HUES48 (cell line): ENCODE data around the gene FGD3.
"Not testable (repeated sequence)": the region's sequence is repeated elsewhere in the genome, so short reads cannot be mapped to it uniquely, and the experiment has no call there.

Experiments
- H3K27ac ChIP-seq: one replicate; pipeline ENCODE4 v1.7.0; 2013; ENCODE audit warnings: low read depth, low read length, inconsistent platforms
- H3K27me3 ChIP-seq: 2 replicates; pipeline ENCODE4 v1.6.1; 2013; ENCODE audit warnings: mild to moderate bottlenecking, low read length; ENCODE audit not compliant: control insufficient read depth, insufficient read depth
- H3K36me3 ChIP-seq: 2 replicates; pipeline ENCODE4 v1.6.1; 2013; ENCODE audit warnings: low read length; ENCODE audit not compliant: control insufficient read depth, insufficient read depth
- H3K4me1 ChIP-seq: 2 replicates; pipeline ENCODE4 v1.6.1; 2013; ENCODE audit warnings: mild to moderate bottlenecking, low read length; ENCODE audit not compliant: control insufficient read depth, insufficient read depth
- H3K4me3 ChIP-seq: 2 replicates; pipeline ENCODE4 v1.5.1; 2013; ENCODE audit warnings: mild to moderate bottlenecking, low read depth, low read length
- H3K9ac ChIP-seq: 2 replicates; pipeline ENCODE4 v1.6.1; 2013; ENCODE audit warnings: mild to moderate bottlenecking, low read depth, low read length, moderate library complexity
- H3K9me3 ChIP-seq: 2 replicates; pipeline ENCODE4 v1.6.1; 2013; ENCODE audit warnings: low read length; ENCODE audit not compliant: control insufficient read depth, insufficient read depth

FGD3 gene

GRCh38 chr9:92947268-92948037 is at the start of gene FGD3:
TSS of gene FGD3 (plus strand) at chr9:92947523. CDS start at chr9:92976257, 28,734 bp downstream.
- no peaks in the 10 kb centered on the region; the same call in 1 of the 2 replicates for H3K9me3 ChIP-seq
- H3K27ac ChIP-seq = no peak within 1 kb of the TSS
- H3K36me3 ChIP-seq = no peaks in the 10 kb centered on the region
- peaks cover 25% of the 10 kb centered on the region for H3K27me3 ChIP-seq
- H3K9ac ChIP-seq = no peak within 1 kb of the TSS
- peak within 1 kb of the TSS; percentile 58 for H3K4me3 ChIP-seq
- H3K4me1 ChIP-seq = peaks cover 11% of the 10 kb centered on the region

- not testable (repeated sequence) for H3K4me1 ChIP-seq
These were observed 42.2 kb upstream of the FGD3 start for GRCh38 chr9:92905137-92905536.

GRCh38 chr9:92911511-92912475 is 35.5 kb upstream of the FGD3 start:
- no peaks in the 10 kb centered on the region for H3K4me1 ChIP-seq
- H3K27ac ChIP-seq = no peak overlapping the region
- no peaks in the 10 kb centered on the region for H3K36me3 ChIP-seq
- H3K4me3 ChIP-seq = no peak overlapping the region
- H3K27me3 ChIP-seq = no peaks in the 10 kb centered on the region
- no peaks in the 10 kb centered on the region for H3K9me3 ChIP-seq
- no peak overlapping the region for H3K9ac ChIP-seq

More at GRCh38 chr9:92905137-92905536, 42.2 kb upstream of the FGD3 start:
- not testable (repeated sequence) for H3K27ac ChIP-seq, H3K27me3 ChIP-seq, H3K9ac ChIP-seq, H3K9me3 ChIP-seq, H3K4me3 ChIP-seq, H3K36me3 ChIP-seq

- Histone ChIP-seq H3K9me3 (no peaks in the 10 kb centered on the region), H3K4me1 (no peaks in the 10 kb centered on the region), H3K27ac (no peak overlapping the region), H3K36me3 (no peaks in the 10 kb centered on the region), H3K4me3 (no peak overlapping the region), H3K27me3 (no peaks in the 10 kb centered on the region), H3K9ac (no peak overlapping the region)
These were observed 30.0 kb upstream of the FGD3 start for GRCh38 chr9:92917176-92917800.

- no peak overlapping the region for H3K27ac ChIP-seq
- no peaks in the 10 kb centered on the region for H3K36me3 ChIP-seq
- H3K4me3 ChIP-seq = no peak overlapping the region
- no peak overlapping the region for H3K9ac ChIP-seq
- no peaks in the 10 kb centered on the region for H3K27me3 ChIP-seq
- H3K4me1 ChIP-seq = no peaks in the 10 kb centered on the region
- no peaks in the 10 kb centered on the region for H3K9me3 ChIP-seq
These were observed 26.9 kb upstream of the FGD3 start for GRCh38 chr9:92920437-92920836.

- no peaks in the 10 kb centered on the region for H3K4me1 ChIP-seq
- no peak overlapping the region for H3K27ac ChIP-seq
- no peak overlapping the region for H3K9ac ChIP-seq
- no peaks in the 10 kb centered on the region for H3K27me3 ChIP-seq
- no peaks in the 10 kb centered on the region for H3K36me3 ChIP-seq
- no peaks in the 10 kb centered on the region for H3K9me3 ChIP-seq
- H3K4me3 ChIP-seq = no peak overlapping the region
These were observed 15.7 kb upstream of the FGD3 start for GRCh38 chr9:92931606-92932005.

- H3K4me1 ChIP-seq = no peaks in the 10 kb centered on the region
- H3K27ac ChIP-seq = no peak overlapping the region
- H3K9me3 ChIP-seq = no peaks in the 10 kb centered on the region
- H3K36me3 ChIP-seq = no peaks in the 10 kb centered on the region
- H3K27me3 ChIP-seq = no peaks in the 10 kb centered on the region
- H3K9ac ChIP-seq = no peak overlapping the region
- H3K4me3 ChIP-seq = no peak overlapping the region
These were observed 13.0 kb upstream of the FGD3 start for GRCh38 chr9:92934321-92934720.

- Histone ChIP-seq H3K9ac (no peak overlapping the region), H3K9me3 (no peaks in the 10 kb centered on the region), H3K27ac (no peak overlapping the region), H3K4me3 (no peak overlapping the region), H3K4me1 (no peaks in the 10 kb centered on the region), H3K27me3 (no peaks in the 10 kb centered on the region), H3K36me3 (no peaks in the 10 kb centered on the region)
These were observed 9.3 kb upstream of the FGD3 start for GRCh38 chr9:92938025-92938424.

- 0 out of 2 replicates have a peak, but pooled peaks cover 2% of the 10 kb centered on the region for H3K27me3 ChIP-seq
- no peak overlapping the region for H3K4me3 ChIP-seq
- H3K4me1 ChIP-seq = 0 out of 2 replicates have a peak, but pooled peaks cover 1% of the 10 kb centered on the region
- no peaks in the 10 kb centered on the region; the same call in 1 of the 2 replicates for H3K9me3 ChIP-seq
- H3K36me3 ChIP-seq = no peaks in the 10 kb centered on the region
- H3K9ac ChIP-seq = no peak overlapping the region
- no peak overlapping the region for H3K27ac ChIP-seq
These were observed 5.5 kb upstream of the FGD3 start for GRCh38 chr9:92941861-92942260.

GRCh38 chr9:92942688-92943616 is 4.4 kb upstream of the FGD3 start:
- Histone ChIP-seq H3K36me3 (no peaks in the 10 kb centered on the region), H3K4me3 (no peak overlapping the region), H3K27me3 (peaks cover 13% of the 10 kb centered on the region), H3K4me1 (peaks cover 11% of the 10 kb centered on the region), H3K9ac (no peak overlapping the region), H3K9me3 (no peaks in the 10 kb centered on the region; the same call in 1 of the 2 replicates), H3K27ac (no peak overlapping the region)
